MCF 10A (cell line): ENCODE measurements around the gene FOXP1. TPM values are rescaled to one million over a fixed set of nuclear protein-coding genes. Genes with fewer than 3 reads are reported as not detected.

Source experiments
- BruUV-seq: library from RNA; stranded (reverse); fragments of 400-500 nt; replicated peaks from 2 replicates; lab custom pipeline; 2021; lab: Mats Ljungman, UMichigan
- CTCF ChIA-PET: fragments of 300-600 bp; sonication (Branson Sonifier 250); formaldehyde crosslinking; extraction: SDS; loops from one replicate; lab custom pipeline; 2021; ENCODE audit warnings: antibody characterized with exemption, inconsistent platforms; lab: Yijun Ruan, JAX
- POLR2A ChIA-PET: fragments of 300-600, 350-650 bp; sonication (Branson Sonifier 250); formaldehyde crosslinking; extraction: SDS; loops from one replicate; lab custom pipeline; 2020; ENCODE audit warnings: antibody characterized with exemption, inconsistent platforms; lab: Yijun Ruan, JAX
- DNase-seq: peaks from one replicate; pipeline ENCODE4 v3.0.0-alpha.2; 2018; ENCODE audit not compliant: unreplicated experiment
- H3K27ac Mint-ChIP-seq: one replicate; pipeline ENCODE4 v1.8.0; 2022; ENCODE audit warnings: mild to moderate bottlenecking, low read depth, mixed read lengths; ENCODE audit not compliant: unreplicated experiment
- H3K27me3 Mint-ChIP-seq: one replicate; pipeline ENCODE4 v1.8.0; 2022; ENCODE audit warnings: mixed read lengths; ENCODE audit not compliant: insufficient read depth, unreplicated experiment
- H3K36me3 Mint-ChIP-seq: one replicate; pipeline ENCODE4 v1.8.0; 2022; ENCODE audit warnings: mild to moderate bottlenecking, moderate library complexity, mixed read lengths; ENCODE audit not compliant: insufficient read depth, unreplicated experiment
- H3K4me1 Mint-ChIP-seq: one replicate; pipeline ENCODE4 v1.8.0; 2022; ENCODE audit warnings: mixed read lengths; ENCODE audit not compliant: insufficient read depth, unreplicated experiment
- H3K4me3 Mint-ChIP-seq: one replicate; pipeline ENCODE4 v1.8.0; 2022; ENCODE audit warnings: mild to moderate bottlenecking, moderate library complexity, mixed read lengths; ENCODE audit not compliant: unreplicated experiment
- H3K9me3 Mint-ChIP-seq: one replicate; pipeline ENCODE4 v1.8.0; 2022; ENCODE audit warnings: mixed read lengths; ENCODE audit not compliant: unreplicated experiment
- CTCF ChIP-seq: fragments of 200-600 bp; IDR thresholded peaks from one replicate; pipeline ENCODE4 v1.8.0; 2022; ENCODE audit warnings: antibody characterized with exemption, mild to moderate bottlenecking; ENCODE audit not compliant: unreplicated experiment
- intact Hi-C: fragments of 100-400 bp; cut with micrococcal nuclease; formaldehyde crosslinking; loops from 2 replicates; pipeline ENCODE4 v1.14.1; 2022
- total RNA-seq: library from RNA; stranded (reverse); gene quantifications from 2 replicates; pipeline ENCODE4 v1.2.3, GENCODE V29; 2022

FOXP1 gene
- total RNA-seq, 1 experiment from 2014 or later, result 49.0 TPM

DNA sequence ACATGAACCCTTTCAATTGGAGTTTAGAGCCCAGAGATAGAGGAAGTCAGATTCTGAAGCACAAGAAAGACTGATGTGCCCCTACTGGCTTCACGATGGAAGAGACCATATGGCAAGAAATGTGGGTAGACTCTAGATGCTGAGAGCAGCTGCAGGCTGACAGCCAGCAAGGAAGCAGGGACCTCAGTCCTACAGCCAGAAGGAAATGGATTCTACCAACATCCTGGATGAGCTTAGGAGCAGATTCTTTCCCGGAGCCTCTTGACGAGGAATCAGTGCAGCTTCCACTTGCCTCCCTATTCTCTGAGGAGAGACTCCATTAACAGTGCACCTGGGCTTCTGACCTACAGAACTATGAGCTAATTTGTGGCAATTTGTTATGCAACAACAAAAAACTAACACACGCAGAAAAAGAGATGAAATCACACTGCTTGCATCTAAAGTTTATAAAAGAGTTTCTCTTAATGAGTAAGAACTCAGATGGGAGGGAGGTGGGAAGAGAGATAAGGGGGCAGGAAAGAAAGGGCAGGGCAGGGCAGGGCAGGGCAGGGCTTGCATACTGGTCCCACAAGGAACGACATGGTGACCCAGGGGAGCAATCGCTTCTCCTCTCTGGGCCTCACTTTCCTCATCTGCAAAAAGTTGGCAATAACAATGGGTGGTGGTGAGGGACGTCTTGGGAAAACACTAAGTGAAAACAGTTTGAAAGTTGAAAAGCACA is 440.9 kb downstream of the FOXP1 start:
- H3K36me3 Mint-ChIP-seq, result peaks cover 7% of the 10 kb centered on the region
- no peak for TF ChIP-seq CTCF
- no peaks in the 10 kb centered on the region for H3K9me3 Mint-ChIP-seq
- intact Hi-C loops, result no loop called here
- no peak overlapping the region for H3K4me3 Mint-ChIP-seq
- H3K27ac Mint-ChIP-seq, result no peak overlapping the region
- BruUV-seq, result no TSS peak
- CTCF ChIA-PET, result interaction anchor here (0.5 to 0.9 kb wide), 2 partner anchors 11 to 283 kb away, joined by 4 to 6 read pairs; no protein-coding TSS in a partner anchor
- H3K27me3 Mint-ChIP-seq, result no peaks in the 10 kb centered on the region
- peaks cover 10% of the 10 kb centered on the region for H3K4me1 Mint-ChIP-seq
- POLR2A ChIA-PET, result no interaction called here
- DNase-seq, result no peak

DNA sequence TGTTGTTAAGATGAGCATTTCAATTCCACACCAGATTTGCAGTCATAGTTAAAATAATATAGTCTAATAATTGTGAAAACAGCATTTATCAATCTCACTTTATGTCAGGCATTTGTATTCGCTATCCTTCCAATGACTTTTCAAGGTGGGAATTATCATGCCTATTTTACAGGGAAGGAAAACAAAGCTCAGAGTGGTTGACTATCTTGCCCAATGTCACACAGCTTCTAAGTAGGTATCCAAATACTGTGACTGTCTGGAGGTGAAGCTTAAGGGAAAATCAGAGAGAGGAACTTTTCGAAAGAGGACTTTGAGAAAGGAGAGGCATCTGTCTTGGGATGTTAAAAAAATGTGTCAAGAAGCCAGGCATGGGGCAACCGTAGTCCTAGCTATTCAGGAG is 443.1 kb downstream of the FOXP1 start:
- no peaks in the 10 kb centered on the region for H3K9me3 Mint-ChIP-seq
- peaks cover 7% of the 10 kb centered on the region for H3K36me3 Mint-ChIP-seq
- CTCF ChIA-PET, result interaction anchor here (1.1 kb wide), 1 partner anchor 12 kb away, joined by 3 read pairs; no protein-coding TSS in a partner anchor
- intact Hi-C loops, result no loop called here
- no peaks in the 10 kb centered on the region for H3K27me3 Mint-ChIP-seq
- no peak for TF ChIP-seq CTCF
- POLR2A ChIA-PET, result interaction anchor here (0.7 to 1.3 kb wide), 2 partner anchors 14 to 45 kb away, joined by 3 to 4 read pairs; no protein-coding TSS in a partner anchor
- H3K27ac Mint-ChIP-seq, result peak overlapping the region; percentile 13
- no peak for DNase-seq
- no TSS peak for BruUV-seq
- no peak overlapping the region for H3K4me3 Mint-ChIP-seq
- H3K4me1 Mint-ChIP-seq, result peaks cover 10% of the 10 kb centered on the region

GRCh38 chr3:71139496-71139895 is 444.0 kb downstream of the FOXP1 start:
- H3K4me3 Mint-ChIP-seq, result no peak overlapping the region
- no peak for TF ChIP-seq CTCF
- peaks cover 10% of the 10 kb centered on the region for H3K4me1 Mint-ChIP-seq
- peaks cover 7% of the 10 kb centered on the region for H3K36me3 Mint-ChIP-seq
- ChIA-PET POLR2A (no interaction called here), CTCF (no interaction called here)
- intact Hi-C loops, result no loop called here
- DNase-seq, result no peak
- no peaks in the 10 kb centered on the region for H3K27me3 Mint-ChIP-seq
- H3K9me3 Mint-ChIP-seq, result no peaks in the 10 kb centered on the region
- no peak overlapping the region for H3K27ac Mint-ChIP-seq
- no TSS peak for BruUV-seq

DNA sequence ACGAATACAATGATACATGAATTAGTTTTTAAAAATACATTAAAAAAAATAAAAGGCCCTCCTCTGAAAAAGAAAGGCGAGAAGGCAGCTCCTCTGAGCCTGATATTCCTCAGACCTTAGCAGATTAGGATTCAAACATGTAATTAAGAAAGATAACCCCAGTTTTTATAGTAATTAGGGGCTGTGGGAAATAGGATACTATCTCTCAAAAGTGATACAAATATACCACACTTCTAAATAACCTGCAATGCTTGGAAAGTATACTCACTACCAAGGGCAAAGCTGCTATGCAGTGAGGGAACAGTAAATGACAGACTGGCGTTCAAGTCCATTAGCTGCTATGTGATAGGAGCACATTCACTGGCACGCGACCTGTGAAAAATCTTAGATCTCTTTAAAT is 445.1 kb downstream of the FOXP1 start:
- intact Hi-C loops, result no loop called here
- no peak for DNase-seq
- peaks cover 7% of the 10 kb centered on the region for H3K36me3 Mint-ChIP-seq
- peaks cover 6% of the 10 kb centered on the region for H3K4me1 Mint-ChIP-seq
- ChIA-PET CTCF (interaction anchor here (0.6 to 0.7 kb wide), 4 partner anchors 9 to 818 kb away, joined by 3 to 5 read pairs (median 3); no protein-coding TSS in a partner anchor), POLR2A (interaction anchor here (0.7 kb wide), 1 partner anchor 15 kb away, joined by 3 read pairs; no protein-coding TSS in a partner anchor)
- no peaks in the 10 kb centered on the region for H3K9me3 Mint-ChIP-seq
- H3K27me3 Mint-ChIP-seq, result no peaks in the 10 kb centered on the region
- H3K4me3 Mint-ChIP-seq, result no peak overlapping the region
- TF ChIP-seq CTCF, result no peak
- no peak overlapping the region for H3K27ac Mint-ChIP-seq
- no TSS peak for BruUV-seq
